Keratinocyte (primary cell): ENCODE results near the gene CC2D2A. TPM values are rescaled to one million over a fixed set of nuclear protein-coding genes. Genes with fewer than 3 reads are reported as not detected.

Source experiments
- DNase-seq: peaks from one replicate; pipeline ENCODE4 v3.0.0-alpha.2; 2011; ENCODE audit warnings: low read depth, missing footprints, low spot score
- FAIRE-seq: peaks from 2 replicates; lab custom pipeline; 2011; peaks lifted over from hg19 to GRCh38; lab: Jason Lieb, UNC
- H2AFZ ChIP-seq: 2 replicates; pipeline ENCODE4 v1.6.0; 2012; ENCODE audit warnings: low read length, control low read depth, inconsistent platforms; ENCODE audit not compliant: control insufficient read depth
- H3K27ac ChIP-seq: 2 replicates; pipeline ENCODE4 v1.5.1; 2011; ENCODE audit warnings: low read length; ENCODE audit not compliant: control insufficient read depth, insufficient read depth
- H3K27me3 ChIP-seq: 3 replicates; pipeline ENCODE4 v1.6.0; 2011; ENCODE audit warnings: low read length; ENCODE audit not compliant: control insufficient read depth, insufficient read depth; ENCODE audit errors: extremely low read depth
- H3K36me3 ChIP-seq, 2 experiments: 2 replicates in 1 of 2; 3 replicates in 1 of 2; pipeline ENCODE4 v1.5.1; 2011; ENCODE audit warnings: low read length in 2 of 2, mild to moderate bottlenecking in 1 of 2; ENCODE audit not compliant: control insufficient read depth in 2 of 2, insufficient read depth in 2 of 2; ENCODE audit errors: extremely low read depth in 1 of 2
- H3K4me1 ChIP-seq: 3 replicates; pipeline ENCODE4 v1.5.1; 2011; ENCODE audit warnings: low read length; ENCODE audit not compliant: control insufficient read depth, insufficient read depth; ENCODE audit errors: extremely low read depth
- H3K4me2 ChIP-seq: 3 replicates; pipeline ENCODE4 v1.6.0; 2011; ENCODE audit warnings: low read depth, low read length; ENCODE audit not compliant: control insufficient read depth, insufficient read depth; ENCODE audit errors: extremely low read depth
- H3K4me3 ChIP-seq, 3 experiments: fragments of 200-600 bp in 1 of 3; sonication (generic) in 1 of 3; 2 replicates in 2 of 3; 3 replicates in 1 of 3; pipeline ENCODE4 v1.5.1; 2011 to 2016; ENCODE audit warnings: low read length in 3 of 3, mild to moderate bottlenecking in 3 of 3, control low read depth in 2 of 3, inconsistent platforms in 1 of 3, low read depth in 1 of 3, mixed read lengths in 1 of 3, mixed run types in 1 of 3, moderate library complexity in 1 of 3; ENCODE audit not compliant: control insufficient read depth in 2 of 3, insufficient read depth in 2 of 3; ENCODE audit errors: extremely low read depth in 1 of 3
- H3K79me2 ChIP-seq: 2 replicates; pipeline ENCODE4 v1.6.0; 2012; ENCODE audit warnings: low read length; ENCODE audit not compliant: control insufficient read depth, insufficient read depth
- H3K9ac ChIP-seq: 3 replicates; pipeline ENCODE4 v1.6.0; 2011; ENCODE audit warnings: low read length; ENCODE audit not compliant: control insufficient read depth, insufficient read depth; ENCODE audit errors: extremely low read depth
- H3K9me1 ChIP-seq: 3 replicates; pipeline ENCODE4 v1.6.0; 2011; ENCODE audit warnings: low read length; ENCODE audit not compliant: control insufficient read depth, insufficient read depth; ENCODE audit errors: extremely low read depth
- H3K9me3 ChIP-seq: 2 replicates; pipeline ENCODE4 v1.5.1; 2012; ENCODE audit warnings: low read depth, low read length; ENCODE audit not compliant: control insufficient read depth
- H4K20me1 ChIP-seq: 3 replicates; pipeline ENCODE4 v1.6.0; 2011; ENCODE audit warnings: low read length; ENCODE audit not compliant: control insufficient read depth, insufficient read depth; ENCODE audit errors: extremely low read depth
- CTCF ChIP-seq, 3 experiments: IDR thresholded peaks in 1 of 3; conservative IDR thresholded peaks in 1 of 3; optimal IDR thresholded peaks in 1 of 3; 2 replicates in 2 of 3; 3 replicates in 1 of 3; pipeline versions ENCODE3 to v1.5.1; 2011; ENCODE audit warnings: low read length in 3 of 3, mild to moderate bottlenecking in 3 of 3, moderate library complexity in 2 of 3, control low read depth in 1 of 3, inconsistent platforms in 1 of 3; ENCODE audit not compliant: insufficient read depth in 2 of 3; ENCODE audit errors: extremely low read depth in 1 of 3
- EZH2 ChIP-seq: IDR thresholded peaks from one replicate; pipeline ENCODE4 v1.6.1; 2012; ENCODE audit warnings: inconsistent platforms, mild to moderate bottlenecking, low read length, moderate library complexity
- dilution Hi-C: fragments of 300-500 bp; cut with MboI; formaldehyde crosslinking; loops from one replicate; pipeline ENCODE4 v1.7.0; 2020; ENCODE audit warnings: low sequenced_read_pairs; ENCODE audit not compliant: extremely low pct_ligation_motif_present
- polyA plus RNA-seq, 5 experiments: library from polyadenylated mRNA; depleted of rRNA in 3 of 5; stranded (reverse) in 3 of 5; stranded (forward) in 1 of 5; unstranded in 1 of 5; fragments of >200 nt; gene quantifications; 1 replicate in 1 of 5; 2 replicates in 3 of 5; 3 replicates in 1 of 5; pipeline versions ENCODE4 v1.2.1 to v1.2.3, GENCODE V29; 2011 to 2012; ENCODE audit warnings: missing spikeins in 2 of 5, low read depth in 1 of 5, low replicate concordance in 1 of 5

The CC2D2A gene
- polyA plus RNA-seq, 1 donor (not counting 4 experiments of a cell fraction or from before 2014, with no cell fraction given) = 11.8 TPM

GRCh38 chr4:15501941-15502340, 32.3 kb downstream of the CC2D2A start:
- dilution Hi-C loops = no loop called here
- FAIRE-seq = no peak
- Histone ChIP-seq H3K9me3 (peaks cover 1% of the 10 kb centered on the region), H3K9me1 (no peaks in the 10 kb centered on the region), H3K4me3 (no peak overlapping the region), H3K9ac (no peak overlapping the region), H3K4me2 (no peak overlapping the region), H4K20me1 (no peaks in the 10 kb centered on the region), H2AFZ (no peak overlapping the region), H3K79me2 (no peaks in the 10 kb centered on the region), H3K27me3 (no peaks in the 10 kb centered on the region), H3K4me1 (peaks cover 4% of the 10 kb centered on the region), H3K27ac (no peak overlapping the region), H3K36me3 (no peaks in the 10 kb centered on the region)
- TF ChIP-seq EZH2 = no peak
- TF ChIP-seq CTCF (optimal IDR thresholded peaks at IDR 0.05 in 1 of 3, IDR thresholded peaks at IDR 0.05 in 1 of 3, conservative IDR thresholded peaks at IDR 0.05 in 1 of 3; ENCODE audit: extremely low read depth in 1 of 3, insufficient read depth in 2 of 3, low read length in 3 of 3) = no peak
- DNase-seq = no peak

- TF ChIP-seq EZH2 (no peak), CTCF (optimal IDR thresholded peaks at IDR 0.05 in 1 of 3, IDR thresholded peaks at IDR 0.05 in 1 of 3, conservative IDR thresholded peaks at IDR 0.05 in 1 of 3; ENCODE audit: extremely low read depth in 1 of 3, insufficient read depth in 2 of 3, low read length in 3 of 3) (no peak)
- no peak overlapping the region for H3K4me2 ChIP-seq
- H3K4me1 ChIP-seq = peaks cover 4% of the 10 kb centered on the region
- dilution Hi-C loops = no loop called here
- no peak overlapping the region for H3K27ac ChIP-seq
- no peaks in the 10 kb centered on the region for H3K9me1 ChIP-seq
- FAIRE-seq (no peak), DNase-seq (no peak)
- H3K36me3 ChIP-seq = no peaks in the 10 kb centered on the region
- H3K4me3 ChIP-seq = no peak overlapping the region
- H3K9ac ChIP-seq = no peak overlapping the region
- no peaks in the 10 kb centered on the region for H4K20me1 ChIP-seq
- no peak overlapping the region for H2AFZ ChIP-seq
- H3K27me3 ChIP-seq = no peaks in the 10 kb centered on the region
- no peaks in the 10 kb centered on the region for H3K79me2 ChIP-seq
- no peaks in the 10 kb centered on the region for H3K9me3 ChIP-seq
Observed at GRCh38 chr4:15502384-15502783, 32.7 kb downstream of the CC2D2A start.
